ENCODE data around the gene SDK2. TPM values are rescaled to one million over a fixed set of nuclear protein-coding genes. Genes with fewer than 3 reads are reported as not detected.

Gene SDK2
- total and polyA plus RNA-seq, 7 experiments from 2014 or later, result 0.64 to 14.1 (median 8.2) TPM

- Mint-ChIP-seq H3K9me3 (peaks cover 0 to 5% (median 0%) of the 10 kb centered on the region in 11 donors), H3K36me3 (no peaks in the 10 kb centered on the region), H3K27ac (no peak overlapping the region), H3K27me3 (peaks cover 0 to 21% (median 5%) of the 10 kb centered on the region in 5 donors), H3K4me3 (no peak overlapping the region), H3K4me1 (no peaks in the 10 kb centered on the region)
- DNase-seq (no peak), ATAC-seq (no peak)
- Histone ChIP-seq H3K27ac (ENCODE audit: low read depth, low read length) (no peak overlapping the region), H3K4me1 (ENCODE audit: control insufficient read depth in 2 of 2, insufficient read depth in 2 of 2, low read length in 2 of 2) (no peaks in the 10 kb centered on the region), H3K36me3 (ENCODE audit: control insufficient read depth in 2 of 3, insufficient read depth in 3 of 3, low read length in 3 of 3) (no peaks in the 10 kb centered on the region), H3K9me3 (ENCODE audit: control insufficient read depth in 2 of 3, low read length in 3 of 3) (no peaks in the 10 kb centered on the region), H3K27me3 (ENCODE audit: control insufficient read depth in 2 of 2, insufficient read depth in 2 of 2, low read length in 2 of 2) (no peaks in the 10 kb centered on the region), H3K4me3 (ENCODE audit: low read length) (no peak overlapping the region)
- intact Hi-C loops (cut with micrococcal nuclease), result no loop called here
- CTCF ChIA-PET, result no interaction called here
- POLR2A ChIA-PET, result no interaction called here
Measured at GRCh38 chr17:73325527-73325842, 318.8 kb downstream of the SDK2 start.

- Mint-ChIP-seq H3K27ac (no peak overlapping the region), H3K9me3 (peaks cover 0 to 5% (median 0%) of the 10 kb centered on the region in 11 donors), H3K27me3 (peaks cover 0 to 21% (median 6%) of the 10 kb centered on the region in 5 donors), H3K36me3 (no peaks in the 10 kb centered on the region), H3K4me1 (no peaks in the 10 kb centered on the region), H3K4me3 (no peak overlapping the region)
- ChIA-PET CTCF (no interaction called here), POLR2A (no interaction called here)
- DNase-seq (no peak), ATAC-seq (no peak)
- Histone ChIP-seq H3K9me3 (ENCODE audit: control insufficient read depth in 2 of 3, low read length in 3 of 3) (no peaks in the 10 kb centered on the region), H3K36me3 (ENCODE audit: control insufficient read depth in 2 of 3, insufficient read depth in 3 of 3, low read length in 3 of 3) (no peaks in the 10 kb centered on the region), H3K27ac (ENCODE audit: low read depth, low read length) (no peak overlapping the region), H3K4me3 (ENCODE audit: low read length) (no peak overlapping the region), H3K4me1 (ENCODE audit: control insufficient read depth in 2 of 2, insufficient read depth in 2 of 2, low read length in 2 of 2) (no peaks in the 10 kb centered on the region), H3K27me3 (ENCODE audit: control insufficient read depth in 2 of 2, insufficient read depth in 2 of 2, low read length in 2 of 2) (no peaks in the 10 kb centered on the region)
- intact Hi-C loops (cut with micrococcal nuclease), result no loop called here
Measured at GRCh38 chr17:73324711-73325526, 319.3 kb downstream of the SDK2 start.

GRCh38 chr17:73324160-73324475 is 320.1 kb downstream of the SDK2 start:
- ATAC-seq (no peak), DNase-seq (no peak)
- no peaks in the 10 kb centered on the region for H3K4me1 ChIP-seq (ENCODE audit: control insufficient read depth in 2 of 2, insufficient read depth in 2 of 2, low read length in 2 of 2)
- no peak overlapping the region for H3K4me3 ChIP-seq (ENCODE audit: low read length)
- CTCF ChIA-PET, result no interaction called here
- no peaks in the 10 kb centered on the region for H3K36me3 Mint-ChIP-seq
- intact Hi-C loops (cut with micrococcal nuclease), result no loop called here
- peaks cover 0 to 5% (median 0%) of the 10 kb centered on the region in 11 donors for H3K9me3 Mint-ChIP-seq
- POLR2A ChIA-PET, result no interaction called here
- no peaks in the 10 kb centered on the region for H3K27me3 ChIP-seq (ENCODE audit: control insufficient read depth in 2 of 2, insufficient read depth in 2 of 2, low read length in 2 of 2)
- no peak overlapping the region for H3K27ac Mint-ChIP-seq
- no peak overlapping the region for H3K27ac ChIP-seq (ENCODE audit: low read depth, low read length)
- H3K4me3 Mint-ChIP-seq, result no peak overlapping the region
- no peaks in the 10 kb centered on the region for H3K9me3 ChIP-seq (ENCODE audit: control insufficient read depth in 2 of 3, low read length in 3 of 3)
- H3K27me3 Mint-ChIP-seq, result peaks cover 0 to 21% (median 11%) of the 10 kb centered on the region in 5 donors
- no peaks in the 10 kb centered on the region for H3K4me1 Mint-ChIP-seq
- no peaks in the 10 kb centered on the region for H3K36me3 ChIP-seq (ENCODE audit: control insufficient read depth in 2 of 3, insufficient read depth in 3 of 3, low read length in 3 of 3)

- no peak overlapping the region for H3K4me3 Mint-ChIP-seq
- H3K4me3 ChIP-seq (ENCODE audit: low read length), result no peak overlapping the region
- peaks cover 0 to 21% (median 11%) of the 10 kb centered on the region in 5 donors for H3K27me3 Mint-ChIP-seq
- ChIA-PET POLR2A (no interaction called here), CTCF (no interaction called here)
- intact Hi-C loops (cut with micrococcal nuclease), result no loop called here
- H3K9me3 Mint-ChIP-seq, result peaks cover 0 to 5% (median 0%) of the 10 kb centered on the region in 11 donors
- DNase-seq, result no peak
- no peak overlapping the region for H3K27ac ChIP-seq (ENCODE audit: low read depth, low read length)
- no peaks in the 10 kb centered on the region for H3K4me1 ChIP-seq (ENCODE audit: control insufficient read depth in 2 of 2, insufficient read depth in 2 of 2, low read length in 2 of 2)
- H3K27ac Mint-ChIP-seq, result no peak overlapping the region
- no peaks in the 10 kb centered on the region for H3K36me3 ChIP-seq (ENCODE audit: control insufficient read depth in 2 of 3, insufficient read depth in 3 of 3, low read length in 3 of 3)
- H3K9me3 ChIP-seq (ENCODE audit: control insufficient read depth in 2 of 3, low read length in 3 of 3), result no peaks in the 10 kb centered on the region
- H3K27me3 ChIP-seq (ENCODE audit: control insufficient read depth in 2 of 2, insufficient read depth in 2 of 2, low read length in 2 of 2), result no peaks in the 10 kb centered on the region
- ATAC-seq, result no peak
- H3K4me1 Mint-ChIP-seq, result no peaks in the 10 kb centered on the region
- no peaks in the 10 kb centered on the region for H3K36me3 Mint-ChIP-seq
Measured at GRCh38 chr17:73323409-73324159, 320.7 kb downstream of the SDK2 start.

GRCh38 chr17:73320601-73321264 is 323.5 kb downstream of the SDK2 start:
- Histone ChIP-seq H3K9me3 (ENCODE audit: control insufficient read depth in 2 of 3, low read length in 3 of 3) (no peaks in the 10 kb centered on the region), H3K4me3 (ENCODE audit: low read length) (no peak overlapping the region), H3K27ac (ENCODE audit: low read depth, low read length) (no peak overlapping the region), H3K36me3 (ENCODE audit: control insufficient read depth in 2 of 3, insufficient read depth in 3 of 3, low read length in 3 of 3) (no peaks in the 10 kb centered on the region), H3K27me3 (ENCODE audit: control insufficient read depth in 2 of 2, insufficient read depth in 2 of 2, low read length in 2 of 2) (no peaks in the 10 kb centered on the region), H3K4me1 (ENCODE audit: control insufficient read depth in 2 of 2, insufficient read depth in 2 of 2, low read length in 2 of 2) (no peaks in the 10 kb centered on the region)
- peaks cover 0 to 5% (median 0%) of the 10 kb centered on the region in 11 donors for H3K9me3 Mint-ChIP-seq
- POLR2A ChIA-PET, result no interaction called here
- H3K27me3 Mint-ChIP-seq, result peaks cover 0 to 15% (median 8%) of the 10 kb centered on the region in 5 donors
- H3K4me1 Mint-ChIP-seq, result no peaks in the 10 kb centered on the region
- no peak for DNase-seq
- ATAC-seq, result no peak
- no peak overlapping the region for H3K4me3 Mint-ChIP-seq
- H3K36me3 Mint-ChIP-seq, result no peaks in the 10 kb centered on the region
- intact Hi-C loops (cut with micrococcal nuclease), result no loop called here
- CTCF ChIA-PET, result interaction anchor here (0.9 kb wide), 1 partner anchor 11 kb away, joined by 3 read pairs; no protein-coding TSS in a partner anchor
- no peak overlapping the region for H3K27ac Mint-ChIP-seq

- DNase-seq (no peak), ATAC-seq (no peak)
- no peaks in the 10 kb centered on the region for H3K9me3 ChIP-seq (ENCODE audit: control insufficient read depth in 2 of 3, low read length in 3 of 3)
- Mint-ChIP-seq H3K4me3 (no peak overlapping the region), H3K27me3 (peaks cover 0 to 8% (median 5%) of the 10 kb centered on the region in 5 donors), H3K36me3 (no peaks in the 10 kb centered on the region), H3K4me1 (no peaks in the 10 kb centered on the region), H3K27ac (no peak overlapping the region), H3K9me3 (peaks cover 0 to 5% (median 0%) of the 10 kb centered on the region in 11 donors)
- intact Hi-C loops (cut with micrococcal nuclease), result no loop called here
- ChIA-PET CTCF (interaction anchor here (0.9 kb wide), 1 partner anchor 10 kb away, joined by 3 read pairs; no protein-coding TSS in a partner anchor), POLR2A (no interaction called here)
- H3K27me3 ChIP-seq (ENCODE audit: control insufficient read depth in 2 of 2, insufficient read depth in 2 of 2, low read length in 2 of 2), result no peaks in the 10 kb centered on the region
- no peaks in the 10 kb centered on the region for H3K36me3 ChIP-seq (ENCODE audit: control insufficient read depth in 2 of 3, insufficient read depth in 3 of 3, low read length in 3 of 3)
- no peak overlapping the region for H3K4me3 ChIP-seq (ENCODE audit: low read length)
- H3K4me1 ChIP-seq (ENCODE audit: control insufficient read depth in 2 of 2, insufficient read depth in 2 of 2, low read length in 2 of 2), result no peaks in the 10 kb centered on the region
- no peak overlapping the region for H3K27ac ChIP-seq (ENCODE audit: low read depth, low read length)
Measured at GRCh38 chr17:73319766-73320165, 324.5 kb downstream of the SDK2 start.

Data from naive thymus-derived CD4-positive, alpha-beta T cell (primary cell).